ENCODE data around the gene PGAM1.
A peak's percentile ranks its signal among the peaks of the same experiment; 100 is the strongest.
"Not testable (repeated sequence)": the region's sequence is repeated elsewhere in the genome, so short reads cannot be mapped to it uniquely, and the experiment has no call there.

PGAM1 gene

DNA sequence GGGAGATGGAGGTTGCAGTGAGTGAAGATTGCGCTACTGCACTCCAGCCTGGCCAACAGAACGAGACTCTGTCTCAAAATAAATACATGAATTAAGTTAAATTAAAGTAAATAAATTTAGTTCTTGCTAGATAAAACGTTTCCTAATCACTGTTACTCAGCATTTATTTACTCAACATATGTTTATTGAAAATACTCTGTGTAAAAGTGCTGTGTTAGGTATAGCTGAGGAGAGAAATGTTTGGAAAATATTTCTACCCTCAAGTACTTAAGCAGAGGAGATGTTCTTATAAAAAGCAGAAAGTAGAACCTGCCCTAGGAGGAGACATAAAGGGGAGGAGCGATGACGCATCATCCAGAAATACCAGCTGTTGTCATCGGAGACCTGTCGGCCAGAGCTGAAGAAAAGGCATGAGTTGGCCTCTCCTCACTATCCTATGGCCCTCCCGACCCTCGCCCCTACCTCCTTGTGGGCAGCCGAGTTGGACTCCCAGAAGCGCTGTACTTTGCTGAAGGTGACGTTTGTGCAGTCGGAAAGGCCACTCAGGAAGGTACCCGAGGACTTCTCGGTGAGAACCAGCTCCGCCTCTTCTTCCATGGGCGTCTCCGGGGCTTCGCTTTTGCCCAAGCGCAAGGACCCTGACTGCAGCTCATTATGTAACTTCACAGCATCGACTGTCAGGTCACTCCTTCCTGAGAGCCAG lies 26.0 kb upstream of the PGAM1 start:
- in situ Hi-C loops (cut with MboI; ENCODE audit: low sequenced_read_pairs) = no loop called here
- H3K4me1 ChIP-seq = peaks cover 7% of the 10 kb centered on the region; the same call in 1 of the 2 replicates
- DNase-seq (ENCODE audit: low spot score in 2 of 2) = peak; percentile 10 to 59

GRCh38 chr10:97400665-97401454 lies 25.1 kb upstream of the PGAM1 start, which contains the start of gene RRP12:
Gene RRP12, minus strand, starts transcription at chr10:97401340. Its CDS starts 109 bp downstream, at chr10:97401231.
- H3K27me3 ChIP-seq (ENCODE audit: low read depth) = no peaks in the 10 kb centered on the region
- H3K4me3 ChIP-seq = peak within 1 kb of the TSS; percentile 78
- peak; percentile 93 to 99 for DNase-seq (ENCODE audit: low spot score in 2 of 2)
- H3K9me3 ChIP-seq = no peaks in the 10 kb centered on the region
- H3K4me1 ChIP-seq = peaks cover 7% of the 10 kb centered on the region; the same call in 1 of the 2 replicates
- H3K36me3 ChIP-seq (replicated peaks) = peaks cover 21% of the 10 kb centered on the region
- in situ Hi-C loops (cut with MboI; ENCODE audit: low sequenced_read_pairs) = no loop called here

More for the DNA sequence above, 26.0 kb upstream of the PGAM1 start:
- Histone ChIP-seq H3K36me3 (replicated peaks) (peaks cover 26% of the 10 kb centered on the region), H3K4me3 (peak overlapping the region; percentile 78), H3K9me3 (no peaks in the 10 kb centered on the region), H3K27me3 (ENCODE audit: low read depth) (no peaks in the 10 kb centered on the region)

GRCh38 chr10:97401455-97401919 lies 24.5 kb upstream of the PGAM1 start:
- Histone ChIP-seq H3K4me3 (peak overlapping the region; percentile 78), H3K4me1 (peaks cover 7% of the 10 kb centered on the region; the same call in 1 of the 2 replicates), H3K27me3 (ENCODE audit: low read depth) (no peaks in the 10 kb centered on the region), H3K36me3 (replicated peaks) (peaks cover 15% of the 10 kb centered on the region), H3K9me3 (no peaks in the 10 kb centered on the region)
- no peak for DNase-seq (ENCODE audit: low spot score in 2 of 2)
- in situ Hi-C loops (cut with MboI; ENCODE audit: low sequenced_read_pairs) = no loop called here

GRCh38 chr10:97404044-97404443 lies 21.9 kb upstream of the PGAM1 start:
- no peaks in the 10 kb centered on the region for H3K9me3 ChIP-seq
- in situ Hi-C loops (cut with MboI; ENCODE audit: low sequenced_read_pairs) = no loop called here
- H3K36me3 ChIP-seq (replicated peaks) = 0 out of 2 replicates have a peak, but pooled peaks cover 3% of the 10 kb centered on the region
- H3K4me1 ChIP-seq = peaks cover 18% of the 10 kb centered on the region
- H3K4me3 ChIP-seq = no peak overlapping the region
- no peak for DNase-seq (ENCODE audit: low spot score in 2 of 2)
- H3K27me3 ChIP-seq (ENCODE audit: low read depth) = no peaks in the 10 kb centered on the region

- no peaks in the 10 kb centered on the region for H3K36me3 ChIP-seq (replicated peaks)
- in situ Hi-C loops (cut with MboI; ENCODE audit: low sequenced_read_pairs) = no loop called here
- no peaks in the 10 kb centered on the region for H3K27me3 ChIP-seq (ENCODE audit: low read depth)
- H3K4me3 ChIP-seq = no peak overlapping the region
- no peak for DNase-seq (ENCODE audit: low spot score in 2 of 2)
- H3K9me3 ChIP-seq = no peaks in the 10 kb centered on the region
- H3K4me1 ChIP-seq = peaks cover 14% of the 10 kb centered on the region
Observed at GRCh38 chr10:97406064-97406463, 19.9 kb upstream of the PGAM1 start.

GRCh38 chr10:97406483-97406882 lies 19.5 kb upstream of the PGAM1 start:
- H3K36me3 ChIP-seq (replicated peaks); H3K4me3 ChIP-seq; DNase-seq (ENCODE audit: low spot score in 2 of 2); H3K27me3 ChIP-seq (ENCODE audit: low read depth); H3K9me3 ChIP-seq; in situ Hi-C loops (cut with MboI; ENCODE audit: low sequenced_read_pairs): not testable (repeated sequence)
- H3K4me1 ChIP-seq = peaks cover 12% of the 10 kb centered on the region

DNA sequence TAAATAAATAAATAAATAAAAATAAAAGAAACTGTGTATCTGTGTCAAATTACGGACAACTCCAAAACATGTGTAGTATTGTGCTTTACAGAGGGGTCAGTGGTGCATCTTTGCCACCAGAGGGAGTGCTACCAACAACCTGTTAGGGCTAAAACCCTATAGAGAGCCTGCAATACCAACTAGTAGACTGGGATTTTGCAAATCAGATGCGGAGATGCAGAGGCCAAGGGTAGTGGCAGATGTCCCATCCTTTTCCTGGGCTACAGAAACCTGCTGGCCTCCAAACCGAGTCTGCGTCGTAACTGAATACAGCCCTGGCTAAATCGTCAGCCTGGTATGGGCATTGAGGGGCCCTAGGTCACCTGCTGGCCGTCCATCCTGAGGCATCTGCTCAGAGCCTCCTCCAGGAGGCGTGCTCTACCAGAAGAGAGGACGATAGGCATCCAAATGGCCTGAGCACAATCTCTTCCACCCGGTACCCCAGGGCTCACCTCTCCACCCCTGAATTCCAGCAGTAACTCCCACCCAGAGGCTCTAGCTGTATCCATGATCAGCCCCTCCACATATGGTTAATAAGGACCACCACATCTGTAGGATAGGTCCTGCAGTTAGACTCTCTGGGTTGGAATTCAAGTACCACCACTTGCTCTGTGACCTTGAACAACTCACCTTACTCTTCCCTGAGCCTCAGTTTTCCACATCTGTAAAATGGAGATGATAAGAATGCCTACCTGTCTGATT lies 18.6 kb upstream of the PGAM1 start:
- H3K4me3 ChIP-seq = peak overlapping the region; percentile 11; the same call in 1 of the 2 replicates
- peak; percentile 75 to 86 for DNase-seq (ENCODE audit: low spot score in 2 of 2)
- H3K4me1 ChIP-seq = peaks cover 11% of the 10 kb centered on the region
- no peaks in the 10 kb centered on the region for H3K9me3 ChIP-seq
- H3K27me3 ChIP-seq (ENCODE audit: low read depth) = no peaks in the 10 kb centered on the region
- in situ Hi-C loops (cut with MboI; ENCODE audit: low sequenced_read_pairs) = no loop called here
- no peaks in the 10 kb centered on the region for H3K36me3 ChIP-seq (replicated peaks)

GRCh38 chr10:97407952-97408248 lies 18.1 kb upstream of the PGAM1 start:
- in situ Hi-C loops (cut with MboI; ENCODE audit: low sequenced_read_pairs) = no loop called here
- Histone ChIP-seq H3K4me1 (peaks cover 11% of the 10 kb centered on the region), H3K36me3 (replicated peaks) (no peaks in the 10 kb centered on the region), H3K27me3 (ENCODE audit: low read depth) (no peaks in the 10 kb centered on the region), H3K9me3 (no peaks in the 10 kb centered on the region), H3K4me3 (no peak overlapping the region)
- DNase-seq (ENCODE audit: low spot score in 2 of 2) = no peak

GRCh38 chr10:97408496-97408992 lies 17.4 kb upstream of the PGAM1 start:
- H3K27me3 ChIP-seq (ENCODE audit: low read depth) = no peaks in the 10 kb centered on the region
- H3K4me3 ChIP-seq = no peak overlapping the region
- in situ Hi-C loops (cut with MboI; ENCODE audit: low sequenced_read_pairs) = no loop called here
- H3K9me3 ChIP-seq = no peaks in the 10 kb centered on the region
- H3K4me1 ChIP-seq = peaks cover 11% of the 10 kb centered on the region
- no peaks in the 10 kb centered on the region for H3K36me3 ChIP-seq (replicated peaks)
- DNase-seq (ENCODE audit: low spot score in 2 of 2) = no peak

DNA sequence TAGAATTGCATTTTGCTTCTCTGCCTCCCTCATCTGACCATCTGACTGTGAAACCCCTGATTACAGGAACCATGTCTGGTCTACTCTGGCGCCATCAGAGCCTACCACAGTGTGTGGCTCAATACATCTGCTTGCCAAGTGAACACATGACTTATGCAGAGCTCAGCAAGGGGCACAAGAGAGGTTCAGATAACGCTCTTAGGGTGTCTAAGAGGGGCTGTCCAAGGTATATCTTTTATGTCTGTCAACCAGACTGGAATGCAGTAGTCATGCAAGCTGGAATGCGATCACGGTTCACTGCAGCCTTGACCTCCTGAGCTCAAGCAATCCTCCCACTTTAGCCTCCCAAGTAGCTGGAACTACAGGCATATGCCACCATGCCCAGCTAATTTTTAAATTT lies 14.6 kb upstream of the PGAM1 start:
- Histone ChIP-seq H3K4me3 (no peak overlapping the region), H3K27me3 (ENCODE audit: low read depth) (no peaks in the 10 kb centered on the region), H3K4me1 (peaks cover 11% of the 10 kb centered on the region), H3K9me3 (no peaks in the 10 kb centered on the region), H3K36me3 (replicated peaks) (no peaks in the 10 kb centered on the region)
- no peak for DNase-seq (ENCODE audit: low spot score in 2 of 2)
- in situ Hi-C loops (cut with MboI; ENCODE audit: low sequenced_read_pairs) = no loop called here

- in situ Hi-C loops (cut with MboI; ENCODE audit: low sequenced_read_pairs) = no loop called here
Observed at GRCh38 chr10:97412891-97413304, 13.1 kb upstream of the PGAM1 start.

DNA sequence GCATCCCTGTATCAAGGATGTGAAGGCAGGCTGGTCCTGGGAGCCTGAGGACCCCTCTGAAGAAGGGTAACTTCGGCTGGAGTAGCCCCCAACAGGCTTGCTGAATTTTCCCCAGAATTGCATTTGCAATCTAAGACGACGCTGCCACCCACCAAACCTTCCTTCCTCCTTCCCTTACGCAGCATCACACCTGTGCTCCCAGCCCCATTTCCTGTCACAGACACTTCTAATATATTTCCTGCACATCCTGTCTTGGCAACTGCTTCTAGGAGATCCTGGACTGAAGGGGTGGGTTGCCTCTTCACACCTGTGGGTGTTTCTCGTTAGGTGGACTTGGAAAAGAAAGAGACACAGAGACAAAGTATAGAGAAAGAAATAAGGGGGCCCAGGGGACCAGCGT lies 9.4 kb upstream of the PGAM1 start:
- H3K4me1 ChIP-seq = peaks cover 3% of the 10 kb centered on the region
- H3K36me3 ChIP-seq (replicated peaks) = no peaks in the 10 kb centered on the region
- H3K27me3 ChIP-seq (ENCODE audit: low read depth) = no peaks in the 10 kb centered on the region
- DNase-seq (ENCODE audit: low spot score in 2 of 2) = no peak
- no peaks in the 10 kb centered on the region for H3K9me3 ChIP-seq
- in situ Hi-C loops (cut with MboI; ENCODE audit: low sequenced_read_pairs) = no loop called here
- no peak overlapping the region for H3K4me3 ChIP-seq

More at GRCh38 chr10:97412891-97413304, 13.1 kb upstream of the PGAM1 start:
- Histone ChIP-seq H3K4me3 (no peak overlapping the region), H3K4me1 (peaks cover 3% of the 10 kb centered on the region), H3K9me3 (no peaks in the 10 kb centered on the region), H3K36me3 (replicated peaks) (no peaks in the 10 kb centered on the region), H3K27me3 (ENCODE audit: low read depth) (no peaks in the 10 kb centered on the region)
- no peak for DNase-seq (ENCODE audit: low spot score in 2 of 2)

DNA sequence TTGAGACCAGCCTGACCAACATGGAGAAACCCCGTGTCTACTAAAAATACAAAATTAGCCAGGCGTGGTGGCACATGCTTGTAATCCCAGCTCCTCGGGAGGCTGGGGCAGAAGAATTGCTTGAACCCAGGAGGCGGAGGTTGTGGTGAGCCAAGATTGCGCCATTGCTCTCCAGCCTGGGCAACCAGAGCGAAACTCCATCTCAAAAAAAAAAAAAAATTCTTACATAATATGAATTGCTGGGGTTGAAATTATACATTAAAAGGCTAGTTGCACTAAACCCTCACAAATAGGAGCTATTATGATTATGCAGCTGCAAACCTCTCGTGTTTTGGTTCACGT lies 2.3 kb upstream of the PGAM1 start:
- peaks cover 22% of the 10 kb centered on the region for H3K36me3 ChIP-seq (replicated peaks)
- H3K4me1 ChIP-seq; H3K27me3 ChIP-seq (ENCODE audit: low read depth); DNase-seq (ENCODE audit: low spot score in 2 of 2); H3K4me3 ChIP-seq; H3K9me3 ChIP-seq; in situ Hi-C loops (cut with MboI; ENCODE audit: low sequenced_read_pairs): not testable (repeated sequence)
